Measurements from ENCODE around the gene THOC6. TPM values are rescaled to one million over a fixed set of nuclear protein-coding genes. Genes with fewer than 3 reads are reported as not detected.
"Not testable (repeated sequence)": the region's sequence is repeated elsewhere in the genome, so short reads cannot be mapped to it uniquely, and the experiment has no call there.

THOC6 gene
- total RNA-seq, 2 donors from 2014 or later: 18.8 to 19.3 TPM

DNA sequence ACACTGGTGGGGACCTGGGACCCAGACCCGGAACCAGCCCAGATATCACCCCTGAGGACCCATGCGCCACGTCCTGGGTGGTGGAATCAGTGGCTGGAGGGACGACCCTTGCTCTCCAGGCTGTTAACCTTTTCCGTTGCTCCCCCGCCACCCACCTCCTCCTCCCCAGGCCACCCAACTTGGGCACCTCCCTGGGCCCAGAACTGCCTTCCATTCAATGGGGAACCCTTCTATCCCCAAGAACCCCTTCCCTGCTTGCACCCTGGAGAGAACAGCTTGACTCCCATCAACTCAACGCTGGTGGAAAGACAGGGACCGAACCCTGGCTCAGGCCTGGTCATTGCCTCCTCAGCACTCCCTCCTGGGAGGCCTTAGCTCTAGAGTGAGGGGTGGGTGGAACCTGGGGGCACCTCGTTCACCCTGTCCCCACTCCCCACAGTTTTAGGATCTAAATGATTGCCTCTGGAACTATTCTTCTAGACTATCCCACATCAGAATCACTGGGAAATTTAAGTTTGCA lies 35.9 kb downstream of the THOC6 start:
- no peak for ATAC-seq
- intact Hi-C loops (cut with DNase I, micrococcal nuclease): no loop called here
- DNase-seq: no peak

DNA sequence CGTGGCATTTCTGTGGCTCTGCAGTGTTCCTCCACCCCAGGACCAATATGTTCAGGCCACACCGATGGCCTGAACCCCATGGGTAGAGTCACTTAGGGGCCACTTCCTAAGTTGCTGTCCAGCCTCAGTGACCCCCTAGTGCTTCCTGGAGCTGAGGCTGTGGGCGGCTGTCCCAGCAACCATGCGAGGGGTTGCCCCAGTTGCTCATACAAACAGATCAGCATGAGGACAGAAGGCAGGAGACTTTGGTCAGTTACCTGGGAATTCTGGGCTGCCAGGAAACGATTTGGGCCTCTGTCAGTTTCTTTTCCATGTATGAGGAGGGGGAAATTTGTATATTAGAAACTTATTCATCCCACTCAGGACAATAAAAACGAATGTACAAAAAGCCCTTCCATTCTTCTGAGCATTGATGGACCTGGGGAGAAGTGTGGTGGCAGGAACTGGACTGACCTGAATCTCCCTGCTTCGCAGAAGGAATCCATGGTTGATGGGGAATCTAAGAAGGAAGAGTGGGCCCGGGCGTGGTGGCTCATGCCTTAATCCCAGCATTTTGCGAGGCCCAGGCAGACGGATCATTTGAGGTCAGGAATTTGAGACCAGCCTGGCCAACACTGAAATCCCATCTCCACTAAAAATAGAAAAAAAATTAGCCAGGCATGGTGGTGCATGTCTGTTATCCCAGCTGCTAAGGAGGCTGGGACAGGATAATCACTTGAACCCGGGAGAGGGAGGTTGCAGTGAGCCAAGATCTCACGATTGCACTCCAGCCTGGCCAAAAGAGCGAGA lies 36.7 kb downstream of the THOC6 start:
- ATAC-seq: no peak
- no peak for DNase-seq

DNA sequence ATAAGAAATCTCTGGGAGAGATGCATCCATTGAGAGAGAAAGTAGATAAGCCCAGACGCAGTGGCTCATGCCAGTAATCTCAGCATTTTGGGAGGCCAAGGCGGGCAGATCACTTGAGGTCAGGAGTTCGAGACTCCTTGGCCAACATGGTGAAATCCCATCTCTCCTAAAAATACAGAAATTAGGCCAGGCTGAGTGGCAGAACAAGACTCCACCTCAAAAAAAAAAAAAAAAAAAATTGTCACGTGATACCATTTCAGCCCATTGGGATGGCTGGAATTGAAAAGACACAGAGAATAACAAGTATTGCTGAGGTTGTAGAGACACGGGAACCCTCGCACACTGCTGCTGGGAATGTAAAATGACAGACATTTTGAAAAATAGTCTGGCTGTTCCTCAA lies 38.7 kb downstream of the THOC6 start:
- intact Hi-C loops (cut with DNase I, micrococcal nuclease): no loop called here
- ATAC-seq (no peak), DNase-seq (no peak)

More for the DNA sequence above, 36.7 kb downstream of the THOC6 start:
- intact Hi-C loops (cut with DNase I, micrococcal nuclease): no loop called here

DNA sequence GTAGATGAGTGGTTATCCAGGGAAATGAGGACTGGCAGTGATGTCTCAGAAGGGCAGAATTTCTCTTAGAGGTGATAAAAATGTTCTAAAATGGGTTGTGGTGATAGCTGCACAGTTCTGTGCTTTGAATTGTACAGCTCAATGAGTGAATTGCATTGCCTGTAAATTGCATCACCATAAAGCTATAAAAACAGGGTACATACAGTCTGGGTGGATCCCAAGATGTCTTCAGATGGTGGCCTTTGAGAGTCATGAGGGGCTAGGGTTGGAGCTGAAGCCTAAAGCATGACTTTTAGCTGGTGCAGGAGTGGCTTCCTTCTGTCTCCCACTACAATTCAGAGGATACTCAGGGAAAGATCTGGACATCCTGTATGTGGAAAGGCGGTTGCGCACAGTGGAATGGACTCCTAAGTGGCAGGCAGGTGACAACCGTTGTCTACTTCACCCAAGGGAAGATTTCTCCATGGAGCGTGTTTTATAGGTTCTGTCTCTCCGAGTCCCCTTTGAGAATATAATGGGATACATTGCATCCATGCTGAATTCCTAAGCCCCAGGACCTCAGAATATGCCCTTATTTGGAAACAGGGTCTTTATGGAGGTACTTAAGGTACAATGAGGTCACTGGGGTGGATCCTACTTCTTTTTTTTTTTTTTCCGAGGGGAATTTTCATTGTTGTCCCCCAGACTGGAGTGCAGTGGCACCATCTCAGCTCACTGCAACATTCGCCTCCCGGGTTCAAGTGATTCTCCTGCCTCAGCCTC lies 40.0 kb downstream of the THOC6 start:
- peak; percentile 36 for ATAC-seq
- no peak for DNase-seq
- intact Hi-C loops (cut with DNase I, micrococcal nuclease): no loop called here

DNA sequence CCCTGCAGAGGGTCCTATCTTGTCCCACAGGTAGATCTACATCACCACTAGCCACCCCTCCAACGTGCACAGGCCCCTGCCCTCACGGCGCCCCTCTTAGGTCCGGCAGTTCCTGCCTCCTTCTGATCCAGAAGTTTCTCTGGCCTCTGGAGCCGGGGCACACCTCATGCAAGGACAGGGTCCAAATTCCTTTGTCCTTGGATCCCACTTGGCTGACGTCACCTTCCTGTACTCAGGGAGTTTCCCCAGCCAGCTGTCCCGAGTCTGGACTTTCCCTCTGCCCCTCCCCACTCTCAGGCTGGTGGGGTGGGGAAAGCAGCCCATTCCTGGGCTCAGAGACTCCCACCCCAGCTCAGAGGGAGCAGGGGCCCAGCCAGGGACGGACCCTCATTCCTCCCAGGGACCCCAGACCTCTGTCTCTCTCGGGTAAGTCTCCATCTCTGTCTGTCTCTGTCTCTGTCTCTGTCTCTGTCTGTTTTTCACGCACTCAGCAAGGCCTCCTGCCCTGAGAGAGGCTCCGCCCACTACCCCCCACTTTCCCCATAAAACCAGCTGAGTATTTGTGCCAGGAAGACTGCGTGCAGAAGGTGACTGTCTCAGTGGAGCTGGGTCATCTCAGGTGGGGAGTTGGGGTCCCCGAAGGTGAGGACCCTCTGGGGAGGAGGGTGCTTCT lies 41.4 kb downstream of the THOC6 start, which contains the start of gene IL32:
IL32 (plus strand) TSS at position 572 of the 673 bp plus-strand sequence. CDS start 172 bp downstream, outside the sequence.
- ATAC-seq: peak; percentile 86
- intact Hi-C loops (cut with DNase I, micrococcal nuclease): no loop called here
- DNase-seq: peak; percentile 81 to 92

DNA sequence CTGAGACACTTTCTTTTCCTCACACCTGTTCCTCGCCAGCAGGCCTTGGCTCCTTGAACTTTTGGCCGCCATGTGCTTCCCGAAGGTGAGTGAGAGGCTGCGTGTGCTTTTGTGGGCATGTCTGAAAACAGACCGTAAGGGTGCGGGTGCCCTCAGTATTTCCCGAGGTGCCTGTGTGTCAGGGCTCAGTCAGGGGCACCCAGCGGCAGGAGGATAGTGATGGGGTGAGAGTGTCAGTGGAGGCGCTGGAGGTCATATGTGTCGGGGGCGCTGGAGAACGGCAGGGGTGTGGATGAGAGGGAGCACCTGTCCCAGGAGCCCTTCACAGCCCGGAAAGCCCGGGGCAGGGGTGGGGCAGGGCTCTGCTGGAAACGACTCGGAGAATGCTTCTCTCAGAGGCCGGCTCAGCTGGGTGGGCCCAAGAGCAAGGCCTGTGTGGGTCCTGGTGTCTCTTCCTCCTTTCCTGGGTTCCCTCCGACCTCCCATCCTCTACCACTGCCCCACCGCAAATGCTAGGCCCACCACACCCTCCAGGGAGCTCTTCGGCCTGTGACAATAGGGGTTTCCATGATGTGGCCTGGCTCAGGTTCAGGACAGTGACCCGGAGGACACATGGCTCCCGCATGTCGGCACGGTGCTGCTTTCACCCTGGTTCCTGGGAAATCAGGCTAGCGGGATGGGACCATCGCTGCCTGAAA lies 42.1 kb downstream of the THOC6 start:
- intact Hi-C loops (cut with DNase I, micrococcal nuclease): no loop called here
- ATAC-seq: peak; percentile 30

DNA sequence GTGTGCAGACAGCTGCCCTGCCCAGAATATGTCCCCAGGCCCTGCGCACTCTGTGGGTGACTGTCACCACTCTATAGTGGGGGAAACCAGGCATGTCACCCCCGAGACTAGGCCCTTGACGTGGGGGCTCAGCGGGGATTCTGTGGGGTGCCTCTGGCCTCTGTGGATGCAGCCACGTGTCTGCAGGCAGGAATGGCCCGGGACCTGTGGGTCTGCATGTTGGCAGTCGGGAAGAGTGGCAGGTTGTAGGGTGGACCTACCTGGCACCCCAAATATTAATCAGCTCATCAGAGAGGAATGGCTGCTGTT lies 42.6 kb downstream of the THOC6 start:
- ATAC-seq (no peak), DNase-seq (no peak)
- intact Hi-C loops (cut with DNase I, micrococcal nuclease): no loop called here

More for the DNA sequence above, 42.1 kb downstream of the THOC6 start:
- DNase-seq: peak in 1 of 2 donors; percentile 53

DNA sequence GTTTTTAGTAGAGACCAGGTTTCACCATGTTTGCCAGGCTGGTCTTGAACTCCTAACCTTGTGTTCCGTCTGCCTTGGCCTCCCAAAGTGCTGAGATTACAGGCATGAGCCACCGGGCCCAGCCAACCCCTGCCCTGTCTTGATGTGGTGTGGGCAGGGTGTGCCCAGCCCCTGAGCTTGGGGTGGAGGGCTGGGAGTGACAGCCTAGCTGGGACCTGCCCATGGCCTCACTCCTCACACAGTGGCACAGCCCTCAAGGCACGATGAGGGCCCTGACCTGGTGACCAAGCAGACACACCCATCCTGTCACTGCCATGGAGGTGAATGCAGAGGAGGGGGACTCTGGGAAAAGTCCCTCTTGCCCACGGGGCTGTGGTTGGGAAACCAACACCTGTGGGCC lies 44.7 kb downstream of the THOC6 start:
- DNase-seq: no peak
- ATAC-seq: peak; percentile 12
- intact Hi-C loops (cut with DNase I, micrococcal nuclease): no loop called here

DNA sequence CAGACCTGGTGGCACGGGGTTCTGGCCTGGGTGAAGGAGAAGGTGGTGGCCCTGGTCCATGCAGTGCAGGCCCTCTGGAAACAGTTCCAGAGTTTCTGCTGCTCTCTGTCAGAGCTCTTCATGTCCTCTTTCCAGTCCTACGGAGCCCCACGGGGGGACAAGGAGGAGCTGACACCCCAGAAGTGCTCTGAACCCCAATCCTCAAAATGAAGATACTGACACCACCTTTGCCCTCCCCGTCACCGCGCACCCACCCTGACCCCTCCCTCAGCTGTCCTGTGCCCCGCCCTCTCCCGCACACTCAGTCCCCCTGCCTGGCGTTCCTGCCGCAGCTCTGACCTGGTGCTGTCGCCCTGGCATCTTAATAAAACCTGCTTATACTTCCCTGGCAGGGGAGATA lies 45.3 kb downstream of the THOC6 start:
- intact Hi-C loops (cut with DNase I, micrococcal nuclease); ATAC-seq; DNase-seq: not testable (repeated sequence)

DNA sequence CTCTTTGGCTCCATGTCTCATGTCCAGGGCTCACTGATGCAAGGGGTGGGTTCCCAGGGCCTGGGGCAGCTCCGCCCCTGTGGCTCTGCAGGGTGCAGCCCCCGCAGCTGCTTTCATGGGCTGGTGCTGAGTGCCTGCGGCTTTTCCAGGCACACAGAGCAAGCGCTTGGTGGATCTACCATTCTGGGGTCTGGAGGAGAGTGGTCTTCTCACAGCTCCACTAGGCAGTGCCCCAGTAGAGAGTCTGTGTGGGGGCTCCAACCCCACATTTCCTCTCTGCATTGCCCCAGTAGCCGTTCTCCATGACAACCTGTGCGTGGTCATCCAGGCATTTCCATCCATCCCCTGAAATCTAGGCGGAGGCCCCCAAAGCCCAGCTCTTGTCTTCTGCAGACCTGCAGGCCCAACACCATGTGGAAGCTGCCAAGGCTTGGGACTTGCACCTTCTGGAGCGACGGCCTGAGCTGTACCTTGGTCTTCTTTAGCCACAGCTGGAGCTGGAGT lies 46.8 kb downstream of the THOC6 start:
- intact Hi-C loops (cut with DNase I, micrococcal nuclease): no loop called here
- DNase-seq (no peak), ATAC-seq (no peak)

DNA sequence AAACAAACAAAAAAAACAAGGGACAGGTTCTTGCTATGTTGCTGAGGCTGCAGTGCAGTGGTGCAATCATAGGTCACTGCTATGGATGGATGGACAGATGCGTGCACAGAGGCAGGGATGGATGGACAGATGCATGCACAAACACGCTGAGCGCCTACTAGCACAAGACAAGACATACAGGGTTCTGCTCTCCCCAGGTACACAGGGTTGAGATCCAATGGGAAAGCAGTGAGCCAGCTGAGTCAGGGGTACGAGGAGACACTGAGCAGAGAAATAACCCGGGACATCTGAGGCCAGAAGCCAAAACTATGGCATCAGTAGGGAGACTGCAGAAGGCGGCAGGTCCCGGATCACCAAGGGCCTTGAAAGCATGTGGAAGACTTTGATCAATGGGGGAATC lies 47.8 kb downstream of the THOC6 start:
- no peak for ATAC-seq
- intact Hi-C loops (cut with DNase I, micrococcal nuclease): no loop called here
- DNase-seq: no peak

DNA sequence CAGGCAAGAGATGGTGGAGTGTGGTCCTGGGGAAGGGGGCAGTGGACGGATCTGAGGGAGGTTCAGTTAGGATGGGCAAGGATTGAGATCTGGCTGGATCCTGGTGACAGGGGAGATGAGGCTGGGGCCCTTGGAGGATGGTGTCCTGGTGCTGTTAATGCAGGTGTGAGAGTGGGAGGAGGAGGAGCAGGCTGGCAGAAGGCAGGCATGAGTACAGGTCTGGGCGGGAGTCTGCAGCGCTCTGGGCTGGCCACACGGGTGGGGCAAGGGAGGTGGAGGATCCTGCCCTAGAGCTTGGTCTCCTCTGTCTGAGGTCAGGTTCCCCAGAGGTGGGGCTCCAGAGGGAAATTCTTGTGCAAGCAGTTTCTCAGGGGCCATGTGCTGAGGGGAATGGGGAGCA lies 48.3 kb downstream of the THOC6 start:
- ATAC-seq: peak; percentile 61
- intact Hi-C loops (cut with DNase I, micrococcal nuclease); DNase-seq: not testable (repeated sequence)

DNA sequence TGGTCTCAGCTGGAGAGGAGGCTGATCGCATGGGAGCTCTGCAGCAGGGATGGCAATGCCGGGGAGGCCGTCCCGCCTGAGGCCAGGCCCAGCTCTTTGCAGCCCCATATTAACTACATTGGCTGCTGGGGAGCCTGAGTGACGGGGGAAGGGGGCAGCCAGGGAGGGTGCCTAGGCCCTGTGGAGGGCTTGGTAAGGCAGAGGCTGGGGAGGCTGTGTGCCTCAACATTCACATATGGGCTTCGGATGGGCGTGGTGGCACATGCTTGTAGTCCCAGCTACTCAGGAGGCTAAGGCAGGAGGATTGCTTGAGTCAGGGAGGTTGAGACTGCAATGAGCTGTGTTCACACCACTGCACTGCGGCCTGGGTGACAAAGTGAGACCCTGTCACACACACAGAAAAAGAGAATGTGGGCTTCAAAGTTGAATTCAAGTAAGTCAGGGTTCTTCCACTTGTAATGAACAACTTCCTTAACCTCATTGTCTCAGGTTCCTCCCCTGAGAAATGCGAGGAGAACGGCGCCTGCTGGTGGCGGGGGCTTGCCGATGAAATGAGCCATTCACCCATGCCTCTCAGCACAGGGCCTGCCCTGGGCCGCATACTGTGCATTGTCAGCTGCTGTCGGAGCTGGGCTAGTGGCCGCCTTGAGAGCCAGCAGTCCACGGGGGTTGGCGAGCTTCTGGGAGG lies 48.9 kb downstream of the THOC6 start:
- ATAC-seq; DNase-seq; intact Hi-C loops (cut with DNase I, micrococcal nuclease): not testable (repeated sequence)

DNA sequence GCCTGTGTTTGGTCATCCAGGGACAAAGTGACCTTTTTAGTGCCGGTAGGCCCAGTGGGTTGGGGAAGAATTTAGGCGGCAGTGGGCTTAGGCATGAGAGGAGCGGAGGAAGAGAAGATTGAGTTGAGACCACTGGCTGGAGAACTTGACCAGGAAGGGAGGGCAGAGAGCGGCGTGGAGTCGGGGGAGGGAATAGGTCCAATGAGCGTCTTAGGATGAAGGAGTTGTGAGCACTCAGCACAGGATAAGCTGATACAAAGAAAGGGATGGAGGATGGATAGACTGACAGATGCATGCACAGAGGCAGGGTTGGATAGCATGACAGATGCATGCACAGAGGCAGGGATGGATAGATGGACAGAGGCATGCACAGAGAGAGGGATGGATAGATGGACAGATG lies 49.6 kb downstream of the THOC6 start:
- ATAC-seq (no peak), DNase-seq (no peak)
- intact Hi-C loops (cut with DNase I, micrococcal nuclease): no loop called here

DNA sequence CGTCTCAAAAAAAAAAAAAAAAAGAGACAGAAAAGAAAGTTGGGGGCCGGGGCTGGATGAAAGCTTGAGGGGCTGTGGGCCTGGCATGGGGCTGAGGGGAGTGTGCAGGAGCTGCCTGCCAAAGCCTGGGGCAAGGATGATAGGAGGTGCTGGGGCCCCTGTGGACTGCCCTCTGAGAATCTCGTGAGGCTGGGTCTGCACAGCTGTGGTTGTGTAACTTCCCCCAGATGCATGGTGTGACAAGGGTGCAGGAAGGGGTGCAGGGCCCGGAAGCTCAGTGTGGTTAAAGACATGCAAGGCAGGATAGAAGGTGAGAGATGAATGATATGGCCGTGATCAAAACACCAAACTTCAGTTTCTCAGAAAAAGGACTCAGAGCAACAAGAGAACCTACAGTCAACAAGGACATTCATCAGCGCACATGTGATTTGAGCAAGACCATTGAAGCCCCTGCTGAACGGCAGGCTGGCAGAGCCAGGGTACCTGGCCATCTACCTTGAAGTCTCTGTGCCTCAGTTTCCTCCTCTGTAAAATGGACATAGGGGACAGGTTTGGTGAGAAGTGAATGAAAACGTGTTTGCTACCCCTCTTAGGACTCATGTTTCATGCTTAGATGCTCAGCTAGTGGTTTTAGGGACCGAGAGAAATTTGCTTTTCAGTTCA lies 51.2 kb downstream of the THOC6 start:
- intact Hi-C loops (cut with DNase I, micrococcal nuclease): no loop called here
- ATAC-seq (peak; percentile 33), DNase-seq (peak; percentile 46 to 55)

DNA sequence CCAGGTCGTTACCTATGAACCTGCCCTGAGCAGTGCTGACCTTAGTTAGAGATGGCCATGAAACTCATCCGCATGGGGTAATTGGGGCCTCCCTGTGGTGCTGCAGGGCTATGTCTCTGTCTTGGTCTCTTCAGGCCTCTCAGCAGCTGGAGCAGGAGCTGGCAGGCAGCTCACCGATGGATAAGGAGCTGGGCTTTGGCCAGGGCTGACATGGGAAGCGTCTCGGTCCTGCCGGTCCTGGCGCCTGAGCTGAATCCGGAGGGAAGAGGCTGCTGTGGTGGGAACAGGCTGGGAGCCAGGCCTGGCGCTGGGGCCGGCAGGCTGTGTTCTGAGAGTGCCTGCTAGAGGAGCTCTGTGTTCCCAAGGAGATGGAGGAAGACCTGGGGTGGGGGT lies 51.7 kb downstream of the THOC6 start:
- DNase-seq (no peak), ATAC-seq (no peak)
- intact Hi-C loops (cut with DNase I, micrococcal nuclease): no loop called here

DNA sequence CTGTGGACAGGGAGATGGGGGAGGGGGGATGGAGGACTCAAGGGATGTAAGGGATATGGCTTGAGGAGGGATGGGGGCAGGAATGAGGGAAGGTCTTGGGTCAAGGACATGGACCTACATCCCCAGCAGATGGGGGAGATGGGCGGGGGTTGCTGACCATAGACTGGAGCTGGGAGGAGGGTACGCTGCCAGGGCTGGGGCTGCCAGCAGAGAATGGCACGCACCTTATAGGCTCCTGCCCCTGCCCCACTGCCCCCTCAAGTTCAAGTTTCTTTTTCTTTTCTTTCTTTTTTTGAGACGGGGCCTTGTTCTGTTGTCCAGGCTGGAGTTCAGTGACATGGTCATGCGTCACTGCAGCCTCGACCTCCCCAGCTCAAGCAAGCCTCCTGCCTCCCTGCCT lies 52.1 kb downstream of the THOC6 start:
- ATAC-seq; intact Hi-C loops (cut with DNase I, micrococcal nuclease); DNase-seq: not testable (repeated sequence)

DNA sequence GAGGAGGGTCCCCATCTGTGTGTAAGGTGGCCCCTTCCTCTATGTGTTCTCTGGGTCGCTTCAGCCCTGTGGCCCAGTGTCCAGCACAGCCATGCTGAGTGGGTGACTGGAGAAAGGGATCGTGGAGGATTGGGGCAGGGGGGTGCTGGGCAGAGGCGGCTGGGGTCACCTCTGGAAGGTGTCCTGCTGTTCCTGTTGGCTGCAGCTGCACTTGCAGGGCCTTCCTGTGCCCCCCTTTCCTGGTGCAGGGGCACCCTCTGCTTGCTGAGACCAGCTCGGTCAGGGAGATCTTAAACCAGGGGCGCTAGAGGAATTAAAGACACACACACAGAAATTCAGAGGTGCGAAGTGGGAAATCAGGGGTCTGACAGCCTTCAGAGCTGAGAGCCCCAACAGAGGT lies 52.7 kb downstream of the THOC6 start:
- no peak for DNase-seq
- no peak for ATAC-seq
- intact Hi-C loops (cut with DNase I, micrococcal nuclease): no loop called here

Data from left colon (tissue), 2 donors.